GM19372 (cell line): ENCODE data around the gene MESD.

ENCODE experiments used
- ATAC-seq: cut with Tn5 transposase; IDR thresholded peaks from one replicate; pipeline ENCODE4 v1.9.1; 2021; ENCODE audit warnings: mild to moderate bottlenecking, low read depth, moderate library complexity; ENCODE audit not compliant: unreplicated experiment

MESD gene

GRCh38 chr15:80989518-80990478, at the start of gene MESD:
Gene MESD (minus strand): TSS chr15:80989819. CDS start chr15:80989791, 28 bp downstream.
- peak; percentile 93 for ATAC-seq

GRCh38 chr15:81038975-81039607, 49.5 kb upstream of the MESD start:
- ATAC-seq = no peak

GRCh38 chr15:81037952-81038743, 48.5 kb upstream of the MESD start:
- ATAC-seq = no peak

GRCh38 chr15:81033508-81033907, 43.9 kb upstream of the MESD start:
- ATAC-seq = no peak

- ATAC-seq = no peak
Observed at GRCh38 chr15:81032818-81033217, 43.2 kb upstream of the MESD start.

- no peak for ATAC-seq
Observed at GRCh38 chr15:81032355-81032754, 42.7 kb upstream of the MESD start.

- ATAC-seq = no peak
Observed at GRCh38 chr15:81031203-81031602, 41.6 kb upstream of the MESD start.

GRCh38 chr15:81030301-81030750, 40.7 kb upstream of the MESD start:
- no peak for ATAC-seq

GRCh38 chr15:81029414-81030300, 40.0 kb upstream of the MESD start:
- no peak for ATAC-seq

GRCh38 chr15:81026836-81027599, 37.4 kb upstream of the MESD start:
- no peak for ATAC-seq

GRCh38 chr15:81025721-81026370, 36.2 kb upstream of the MESD start:
- ATAC-seq = no peak

- ATAC-seq = no peak
Observed at GRCh38 chr15:81024936-81025335, 35.3 kb upstream of the MESD start.

- ATAC-seq = no peak
Observed at GRCh38 chr15:81024265-81024872, 34.8 kb upstream of the MESD start.

- peak; percentile 87 for ATAC-seq
Observed at GRCh38 chr15:81023483-81024264, 34.1 kb upstream of the MESD start.

GRCh38 chr15:81021321-81021720, 31.7 kb upstream of the MESD start:
- no peak for ATAC-seq

GRCh38 chr15:81018197-81018596, 28.6 kb upstream of the MESD start:
- no peak for ATAC-seq

- no peak for ATAC-seq
Observed at GRCh38 chr15:81016489-81017068, 27.0 kb upstream of the MESD start.
